AML-193 (cell line): ENCODE measurements around the gene CAPZB.

Source experiments
- DNase-seq, 2 experiments: peaks; one replicate each; lab custom pipeline; 2025; lab: John Stamatoyannopoulos, UW

CAPZB gene

DNA sequence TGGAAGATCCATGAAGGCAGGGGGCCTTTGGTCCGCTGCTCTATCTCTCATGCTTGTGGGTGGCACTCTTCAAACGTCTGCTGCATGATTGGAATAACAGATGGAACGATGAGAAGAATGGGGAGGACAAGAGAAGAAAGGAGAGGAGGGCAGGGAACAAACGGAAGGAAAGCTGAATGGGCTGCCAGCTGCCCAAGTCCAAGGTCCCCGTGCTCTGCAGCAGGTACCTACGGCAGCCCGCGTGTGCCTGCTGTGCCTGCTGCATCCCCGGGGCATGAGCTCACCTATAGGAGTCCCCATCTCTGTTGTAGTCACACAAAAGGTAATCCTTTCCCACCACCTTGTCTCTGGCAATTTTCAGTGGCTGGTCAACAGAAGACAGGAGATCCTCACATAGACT lies 100.1 kb downstream of the CAPZB start:
- no peak for DNase-seq

DNA sequence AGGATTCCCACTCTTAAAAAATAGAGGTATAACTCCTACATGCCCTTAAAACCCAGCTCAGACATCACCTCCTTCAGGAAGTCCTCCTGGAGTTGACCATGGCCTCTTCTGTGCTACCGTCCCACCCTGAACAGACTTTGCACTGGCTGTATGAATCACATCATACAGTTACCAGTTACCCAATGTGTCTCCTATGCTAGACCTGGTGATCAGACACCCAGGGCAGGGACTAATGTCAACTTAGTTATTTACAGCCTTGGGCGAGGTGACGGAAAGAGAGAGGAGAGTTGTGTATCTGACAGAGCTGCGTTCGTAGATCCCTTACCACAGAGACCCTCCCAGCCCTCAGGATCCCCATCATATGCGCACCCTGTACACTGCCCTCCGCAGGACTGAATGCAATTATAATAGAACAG lies 100.6 kb downstream of the CAPZB start:
- DNase-seq, result no peak

DNA sequence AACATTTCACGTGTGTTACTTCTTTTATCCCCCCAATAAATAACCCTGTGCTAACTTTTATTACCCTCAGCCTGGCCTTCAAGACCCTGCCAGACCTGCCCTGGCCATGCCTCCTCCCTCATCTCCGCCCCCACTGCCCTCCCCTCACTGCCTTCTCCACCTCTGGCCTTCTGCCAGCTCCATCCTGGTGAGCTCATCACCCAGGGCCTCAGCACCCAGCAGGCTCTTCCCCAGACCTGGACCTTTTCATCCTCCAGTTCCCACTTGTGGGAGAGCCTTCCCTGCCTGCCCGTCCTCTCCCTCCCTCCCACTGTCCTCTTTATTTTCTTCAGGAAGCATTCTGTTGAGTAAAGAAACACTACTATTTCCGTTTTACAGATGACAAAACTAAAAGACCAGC lies 101.2 kb downstream of the CAPZB start:
- no peak for DNase-seq

DNA sequence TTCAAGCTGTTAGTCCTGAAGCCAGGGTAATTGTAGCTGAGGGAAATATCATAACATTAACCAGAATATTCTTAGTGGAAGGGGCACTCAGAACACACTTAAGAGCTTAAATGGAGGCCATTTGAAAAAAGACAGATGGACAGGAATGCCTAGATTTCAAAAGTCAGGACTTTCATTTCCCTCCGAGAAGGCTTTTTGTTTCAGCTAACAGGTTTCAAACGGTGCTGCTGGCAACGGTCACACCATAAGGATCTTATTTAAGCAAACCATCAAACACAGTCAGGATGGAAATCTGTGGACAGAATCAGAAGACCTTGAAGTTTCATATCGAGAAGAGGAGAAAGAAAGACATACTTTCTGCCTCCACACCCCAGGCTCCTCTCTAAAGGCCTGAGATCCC lies 103.1 kb downstream of the CAPZB start:
- no peak for DNase-seq

DNA sequence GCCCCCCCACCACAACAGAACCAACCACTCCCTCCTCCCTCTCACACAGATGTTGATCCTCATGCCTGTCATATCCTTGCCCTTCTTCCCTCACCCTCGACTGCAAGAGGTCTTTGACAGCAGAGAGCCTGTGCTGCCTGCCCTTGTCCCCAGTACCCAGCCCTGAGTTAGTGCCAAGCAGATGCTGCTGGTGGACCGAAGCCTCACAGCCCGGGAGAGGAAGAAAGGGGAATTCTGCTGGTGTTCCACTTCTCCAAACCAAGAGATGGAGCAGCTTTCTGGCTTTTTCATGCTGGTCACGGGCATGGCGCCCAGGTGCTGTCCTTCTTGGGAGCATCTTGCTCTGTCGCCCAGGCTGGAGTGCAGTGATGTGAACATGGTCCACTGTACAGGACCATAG lies 104.1 kb downstream of the CAPZB start:
- DNase-seq, result no peak

DNA sequence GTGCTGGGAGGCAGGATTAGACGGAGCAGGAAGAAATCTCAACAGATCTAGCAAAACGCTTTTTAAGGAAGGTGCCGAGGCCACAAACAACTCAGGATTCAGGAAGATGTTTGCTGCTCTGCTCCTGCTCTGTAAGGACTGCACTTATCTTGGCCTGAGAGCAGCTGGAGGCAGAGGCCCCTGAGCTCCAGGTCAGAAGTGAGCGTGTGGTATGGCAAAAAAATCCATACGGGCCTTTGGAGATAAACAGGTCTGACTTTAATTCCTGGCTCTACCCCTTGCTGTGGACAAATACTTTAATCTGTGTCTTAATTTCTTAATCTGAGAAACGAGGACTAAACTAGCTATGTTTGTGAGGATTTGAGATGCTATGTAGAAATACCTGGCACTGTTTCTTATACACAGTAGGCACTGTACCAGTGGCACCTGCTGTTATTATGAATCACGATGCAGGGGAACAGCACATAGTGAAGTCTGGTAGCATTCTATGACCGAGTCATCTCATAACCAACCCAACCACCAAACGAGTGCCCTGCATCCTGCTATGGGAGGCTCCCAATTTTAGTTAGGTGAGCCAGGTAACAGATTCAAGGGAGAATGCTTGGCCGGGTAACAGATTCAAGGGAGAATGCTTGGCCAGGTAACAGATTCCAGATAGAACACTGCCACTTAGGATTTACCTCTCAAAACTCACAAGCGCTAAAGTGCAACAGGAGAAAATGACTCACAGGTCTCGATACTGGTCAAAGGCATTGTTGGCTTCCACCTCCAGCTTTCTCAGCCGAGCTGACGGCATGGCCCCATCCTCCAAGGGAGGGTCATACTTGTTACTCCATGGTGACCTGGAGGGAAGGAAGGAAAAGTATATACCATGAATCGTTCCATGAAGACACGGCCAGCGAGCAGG lies 107.3 kb downstream of the CAPZB start:
- no peak for DNase-seq

DNA sequence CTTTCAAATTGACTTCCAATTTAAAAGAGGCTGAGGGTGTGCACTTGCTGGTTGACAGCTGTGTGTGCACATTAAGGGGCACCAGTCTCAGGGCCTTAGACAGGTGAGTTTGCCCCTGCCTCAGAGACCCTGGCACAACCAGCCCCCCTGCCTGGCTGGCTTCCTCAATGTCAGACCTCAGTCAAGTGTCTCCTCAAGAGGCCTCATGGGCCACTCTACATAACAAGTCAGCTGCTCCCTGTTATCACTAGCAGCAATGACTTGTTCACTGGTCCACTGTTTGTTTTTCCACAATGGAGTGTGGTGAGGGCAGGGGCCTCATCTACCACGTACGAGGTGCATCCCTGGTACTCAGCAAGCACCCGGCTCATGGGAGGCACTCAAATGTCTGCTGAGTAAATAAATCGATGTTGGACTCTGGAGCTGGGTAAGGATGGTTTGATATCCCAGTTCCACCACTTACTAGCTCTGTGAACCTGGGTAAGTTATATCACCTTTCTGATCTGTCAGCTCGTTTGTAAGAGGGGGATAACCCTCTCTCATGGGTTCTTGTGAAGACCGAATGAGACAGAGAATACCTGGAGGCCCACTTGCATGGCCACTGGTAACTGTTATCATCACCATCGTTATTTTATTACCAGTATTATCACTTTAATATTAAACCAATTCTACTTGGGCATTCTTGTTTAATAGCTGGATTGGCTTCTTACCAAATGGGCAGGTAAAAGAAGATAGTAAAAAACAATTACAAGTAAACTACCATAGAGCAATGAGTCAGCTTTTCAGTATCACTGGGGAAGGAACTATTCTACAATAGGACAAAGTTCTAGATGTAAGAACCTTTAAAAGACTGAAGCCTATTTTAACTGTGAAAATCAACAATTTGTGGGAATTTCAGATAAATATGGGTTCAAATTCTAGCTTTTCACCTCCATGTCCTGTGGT lies 108.6 kb downstream of the CAPZB start:
- DNase-seq, result no peak

DNA sequence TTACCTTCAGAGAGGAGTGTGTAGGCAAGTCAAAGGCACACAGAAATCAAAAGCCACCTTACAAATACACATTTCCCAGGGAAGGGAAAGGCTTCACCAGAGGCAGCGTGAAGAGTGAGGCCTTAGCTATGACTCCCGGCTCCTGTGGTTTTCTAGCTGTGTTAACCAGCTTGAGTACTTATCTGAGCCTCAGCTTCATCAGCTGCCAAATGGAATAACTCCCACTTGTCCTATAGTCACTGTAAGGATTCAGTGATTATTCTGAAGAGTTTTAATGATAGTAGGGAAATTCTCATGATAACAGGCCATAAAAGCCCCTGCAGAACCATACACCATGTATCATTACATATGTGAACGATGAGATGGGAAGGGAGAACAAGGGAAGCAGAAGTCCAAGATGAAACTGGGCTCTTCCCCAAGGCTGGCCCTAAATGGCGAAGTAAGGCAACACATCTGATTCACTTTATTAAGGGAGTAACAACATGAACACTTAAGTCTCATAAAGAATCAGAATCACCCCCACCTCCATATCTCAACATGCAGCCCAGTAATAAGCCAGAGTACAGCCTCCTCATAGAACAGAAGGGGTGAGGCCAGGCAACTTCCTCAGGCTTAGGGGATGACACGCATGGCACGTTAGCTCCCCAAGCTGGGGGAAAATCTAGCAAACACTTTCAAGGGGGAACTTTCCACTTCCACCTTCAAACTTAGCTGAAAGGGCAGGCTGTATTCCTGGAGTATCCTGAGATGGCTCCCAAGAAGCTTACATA lies 109.5 kb downstream of the CAPZB start:
- DNase-seq, result no peak

DNA sequence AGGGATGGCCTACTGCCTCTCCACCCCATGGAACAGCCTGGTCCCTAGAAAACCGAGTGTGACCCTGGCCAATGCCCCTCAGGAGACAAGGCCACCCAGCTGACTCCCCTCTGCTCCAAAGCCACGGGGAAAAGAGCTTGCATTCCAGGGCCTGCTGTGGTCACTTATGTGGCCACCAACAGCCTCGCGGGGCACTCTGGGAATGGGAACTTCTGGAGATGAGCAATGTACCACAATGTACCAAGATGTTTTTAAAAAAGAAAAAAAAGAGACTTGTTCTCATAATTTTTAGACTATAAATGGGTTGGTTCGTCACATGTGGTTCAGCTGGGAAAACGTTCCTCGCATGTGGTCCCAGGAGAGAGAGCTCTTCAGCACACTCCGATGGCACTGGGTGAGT lies 110.4 kb downstream of the CAPZB start:
- DNase-seq, result no peak

DNA sequence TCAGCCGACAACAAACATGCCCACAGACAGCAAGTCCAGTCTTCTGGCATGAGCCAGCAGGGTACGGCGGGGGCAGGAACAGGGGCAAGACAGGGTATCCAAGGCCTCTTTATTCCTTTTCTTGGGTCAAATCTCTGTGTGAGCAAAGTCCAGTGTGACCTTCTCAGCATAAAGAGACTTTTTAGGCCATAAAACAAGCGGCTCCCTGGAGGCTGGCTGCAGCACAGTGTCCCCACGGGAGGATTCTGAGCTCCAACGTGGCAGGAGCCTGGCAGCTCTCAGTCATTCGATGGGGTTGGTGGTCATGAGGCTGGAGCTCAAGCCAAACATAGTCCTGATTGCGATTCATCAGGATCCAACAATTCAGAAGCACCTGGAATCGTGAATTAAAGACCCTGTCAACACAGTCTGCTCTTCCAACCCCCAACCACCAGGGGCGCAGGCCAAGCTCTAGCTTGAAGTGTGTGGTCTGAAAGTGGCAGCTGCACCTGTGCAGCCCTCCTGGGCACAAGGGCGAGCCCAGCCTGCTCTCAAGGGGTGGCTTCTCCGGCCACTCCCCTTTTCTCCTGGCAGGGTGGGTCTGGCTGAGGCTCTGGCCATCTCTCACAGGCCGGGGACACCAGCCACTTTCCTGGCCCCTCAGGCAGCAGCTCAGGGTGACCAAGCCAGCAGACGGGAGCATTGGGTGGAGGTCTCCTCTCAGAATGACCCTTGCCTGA lies 111.1 kb downstream of the CAPZB start:
- no peak for DNase-seq

DNA sequence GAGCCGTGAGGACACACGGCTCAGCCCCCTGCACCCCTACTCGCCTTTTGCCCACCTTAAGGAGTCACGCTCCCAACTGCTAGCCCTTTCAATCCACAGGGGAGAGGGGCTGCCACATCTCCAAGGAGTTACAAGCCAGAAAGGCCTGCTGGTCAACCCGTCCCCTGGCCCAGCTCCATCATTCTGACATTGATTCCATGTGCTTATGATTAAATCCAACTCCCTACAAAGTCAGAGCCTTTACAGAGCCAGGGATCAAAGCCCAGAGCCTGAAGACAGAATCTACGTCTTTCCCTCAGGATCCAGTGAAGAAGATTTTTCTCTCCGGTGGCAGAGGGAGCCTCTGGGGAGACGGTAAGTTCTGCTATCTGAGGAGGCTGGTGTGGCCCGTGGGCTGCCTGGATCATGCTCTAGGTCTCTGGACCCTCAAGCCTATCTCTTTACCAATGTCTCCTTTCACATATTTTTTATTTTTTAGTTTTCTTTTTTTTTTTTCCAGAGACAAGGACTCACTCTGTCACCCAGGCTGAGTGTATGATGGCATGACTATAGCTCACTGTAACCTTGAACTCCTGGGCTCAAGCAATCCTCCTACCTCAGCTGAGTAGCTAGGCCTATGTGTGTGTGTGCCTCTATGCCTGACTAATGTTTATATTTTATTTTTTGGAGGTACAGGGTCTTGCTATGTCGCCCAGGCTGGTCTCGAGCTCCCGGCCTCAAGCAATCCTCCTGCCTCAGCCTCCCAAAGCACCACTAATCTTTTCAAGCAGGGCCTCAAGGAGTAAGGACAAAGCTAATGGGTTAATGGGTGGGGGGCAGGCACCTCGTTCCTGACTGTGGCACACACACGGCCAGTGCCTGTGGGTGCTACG lies 111.9 kb downstream of the CAPZB start:
- no peak for DNase-seq

DNA sequence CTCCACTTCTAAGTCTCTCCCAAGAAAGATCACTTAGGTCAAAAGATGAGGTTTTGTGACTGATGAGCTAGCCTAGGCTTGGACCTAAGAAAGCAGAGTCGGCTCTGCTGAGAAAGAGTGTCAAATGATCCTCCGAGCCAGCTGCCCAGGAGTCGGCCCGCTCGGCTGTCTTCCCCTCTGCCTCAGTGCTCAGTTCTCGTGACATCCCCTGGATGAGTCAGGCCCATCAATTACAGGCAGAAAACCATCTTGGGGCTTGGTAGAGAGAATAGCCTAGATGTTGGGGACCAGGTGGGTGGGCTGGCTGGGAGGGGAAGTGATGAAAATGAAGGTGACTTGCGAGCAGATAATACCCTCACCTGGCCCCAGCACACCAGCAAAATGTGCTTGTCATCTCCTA lies 112.7 kb downstream of the CAPZB start:
- DNase-seq, result no peak

DNA sequence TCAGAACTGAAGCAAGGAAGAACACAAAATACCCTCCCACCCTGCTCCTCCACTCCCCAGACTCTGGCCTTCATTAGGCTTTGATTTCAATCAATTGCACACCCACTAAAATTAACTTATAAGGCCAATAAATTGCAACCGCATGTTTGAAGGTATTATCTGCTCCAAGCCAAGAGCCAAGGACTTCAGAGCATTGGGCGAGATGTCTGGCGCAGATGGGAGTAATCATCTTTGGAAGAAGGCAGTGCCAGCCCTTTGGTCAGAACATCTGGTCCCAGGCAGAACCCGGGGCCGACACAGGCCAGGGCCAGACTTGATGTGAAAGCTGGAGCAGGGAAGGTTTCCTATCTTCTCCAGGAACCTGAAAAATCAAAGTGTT lies 113.2 kb downstream of the CAPZB start:
- DNase-seq, result no peak

DNA sequence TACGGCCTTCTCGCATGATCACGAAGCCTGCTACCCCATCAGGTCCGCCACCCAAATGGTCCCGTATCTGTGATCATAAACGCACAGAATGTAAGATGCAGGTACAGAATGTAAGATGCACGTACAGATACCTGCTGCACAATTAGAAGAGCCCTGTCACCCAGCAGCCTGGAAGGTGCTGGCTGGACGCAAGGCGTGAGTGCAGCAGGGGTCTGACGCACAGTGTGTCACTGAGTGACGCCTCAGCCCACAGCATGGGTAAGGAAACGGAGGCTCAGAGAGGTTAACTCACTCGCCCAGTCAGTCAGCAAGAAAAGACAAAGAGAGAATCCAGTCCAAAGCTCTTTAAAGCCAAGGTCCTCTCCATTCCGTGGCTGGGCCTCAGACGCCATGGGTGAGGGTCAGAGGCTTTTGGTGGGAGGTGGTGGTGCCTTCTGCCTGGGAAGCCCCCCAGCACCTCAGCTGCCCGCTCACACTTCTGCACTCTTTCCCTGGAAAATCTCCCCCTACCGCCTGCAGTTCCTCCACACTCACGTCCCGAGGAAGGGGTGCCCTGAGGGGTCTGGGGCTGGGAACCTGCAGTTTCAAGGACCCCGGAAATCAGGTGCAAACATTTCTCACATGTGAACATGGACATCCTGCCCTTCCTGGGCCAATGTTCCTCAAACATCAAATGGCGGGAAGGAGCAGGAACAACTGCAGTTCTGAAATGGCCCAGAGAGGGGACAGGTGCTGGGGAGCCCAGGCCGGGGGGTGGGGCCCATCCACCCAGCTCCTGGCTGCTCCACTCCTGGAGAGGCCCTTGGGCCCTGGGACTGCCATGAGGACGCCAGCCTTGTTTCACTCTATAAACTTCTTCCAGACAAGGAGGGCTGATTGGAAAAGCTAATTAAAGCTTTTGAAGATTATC lies 113.9 kb downstream of the CAPZB start:
- DNase-seq, result no peak

DNA sequence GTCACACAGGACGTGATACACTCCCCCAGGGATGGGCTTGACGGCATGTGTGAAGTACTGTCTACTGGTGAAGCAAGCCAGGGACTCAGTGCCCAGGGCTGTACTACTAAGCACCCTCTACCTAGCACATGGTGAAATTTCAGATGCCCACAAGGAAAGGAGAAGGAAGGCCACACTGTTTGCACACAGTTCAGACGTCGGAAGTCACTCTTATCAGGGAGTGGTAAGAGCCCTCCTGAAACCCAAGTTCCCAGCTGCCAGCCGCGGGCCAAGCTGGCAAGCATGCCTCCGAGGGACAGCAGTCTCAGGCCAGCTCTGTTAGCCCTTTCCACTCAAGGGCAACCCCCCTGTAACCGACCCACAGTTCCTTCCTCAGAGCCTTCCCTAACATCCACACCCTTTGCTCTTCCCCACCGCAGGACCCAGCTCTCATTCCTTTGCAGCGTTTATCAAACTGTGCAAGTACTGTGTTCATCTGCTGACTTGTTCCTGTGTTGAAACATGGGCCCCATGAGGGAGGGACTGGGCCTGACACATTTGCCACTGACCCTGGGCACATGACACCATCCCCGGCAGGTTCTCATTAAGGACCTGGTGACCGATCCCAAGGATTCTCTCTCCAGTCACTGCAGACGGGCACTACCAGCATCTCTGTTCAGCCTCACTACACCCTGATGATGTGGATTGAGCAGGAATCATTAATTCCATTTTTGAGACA lies 114.7 kb downstream of the CAPZB start:
- no peak for DNase-seq

DNA sequence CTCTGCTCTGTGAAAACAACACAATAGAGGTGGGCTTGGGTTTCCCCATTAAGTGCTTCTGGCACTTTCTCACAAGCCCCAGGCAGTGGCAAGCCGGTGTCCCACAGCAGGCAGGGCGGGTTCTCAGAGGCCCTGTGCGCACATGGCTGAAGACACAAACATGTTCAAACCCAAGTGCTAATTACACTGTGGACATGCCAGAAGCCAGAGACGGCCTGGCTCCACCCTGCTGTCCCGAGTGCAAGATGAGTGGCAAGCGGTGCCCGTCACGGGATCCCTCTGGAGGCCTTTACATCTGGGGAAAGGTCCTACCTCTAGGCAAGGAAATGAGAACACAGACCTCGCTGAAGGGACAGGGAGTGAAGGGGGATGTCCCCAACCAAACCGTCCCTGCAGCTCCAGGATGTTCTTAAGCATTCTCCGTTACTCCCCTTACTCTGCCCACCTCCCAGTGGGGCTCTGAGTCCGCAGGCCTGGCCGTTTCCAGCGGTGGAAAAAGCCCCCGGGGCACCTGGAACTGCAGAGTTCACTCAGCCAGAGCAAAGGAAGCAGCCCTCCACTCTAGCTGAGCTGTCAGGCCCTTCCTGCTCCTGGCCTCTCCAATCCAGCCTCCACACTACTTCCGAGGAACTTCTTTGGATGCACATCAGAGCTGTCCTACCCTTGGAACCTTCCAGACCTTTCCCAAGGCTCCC lies 115.8 kb downstream of the CAPZB start:
- no peak for DNase-seq

DNA sequence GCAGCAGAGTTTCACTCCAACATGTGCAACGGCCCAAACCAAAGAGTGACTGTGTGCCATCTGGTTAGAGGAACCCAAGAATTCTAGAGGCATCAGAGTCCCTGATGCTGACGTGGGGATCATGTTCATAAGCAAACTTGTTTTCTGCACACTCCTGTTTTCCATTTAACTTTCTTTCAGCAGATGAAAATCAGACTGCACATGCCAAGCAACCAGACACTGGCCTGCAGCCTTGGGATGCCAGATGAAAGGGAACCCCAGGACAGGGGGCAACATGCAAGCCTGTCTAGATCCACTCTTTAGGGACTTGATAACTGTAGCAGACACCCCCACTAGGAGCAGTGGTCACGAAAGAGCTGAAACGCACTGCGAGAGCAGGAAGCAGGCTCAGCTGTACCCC lies 116.4 kb downstream of the CAPZB start:
- DNase-seq, result no peak

DNA sequence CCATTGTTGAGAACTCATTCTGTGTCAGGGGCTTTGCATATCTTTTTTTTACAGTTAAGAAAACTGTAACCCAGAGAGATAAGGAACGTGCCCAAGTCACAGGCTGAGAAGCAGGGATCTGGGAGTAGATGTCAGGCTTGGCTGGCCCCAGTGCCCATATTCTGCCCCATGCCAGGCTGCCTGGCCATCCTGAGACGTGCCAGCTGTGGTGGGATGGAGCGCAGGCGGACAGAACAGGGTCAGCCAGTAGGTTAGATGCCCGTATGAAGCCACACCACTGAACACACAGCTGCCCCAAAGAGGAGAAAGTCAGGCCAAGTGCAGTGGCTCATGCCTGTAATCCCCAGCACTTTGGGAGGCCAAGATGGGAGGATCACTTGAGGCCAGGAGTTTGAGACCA lies 117.3 kb downstream of the CAPZB start:
- DNase-seq, result no peak
